Mesodermal cell (in vitro differentiated cells): Measurements from ENCODE around the gene RBM38.

Experiments
- H3K27ac ChIP-seq: 2 replicates; pipeline ENCODE4 v1.7.0; 2013; ENCODE audit warnings: mild to moderate bottlenecking, low read depth, low read length, moderate library complexity; ENCODE audit not compliant: severe bottlenecking
- H3K36me3 ChIP-seq: 2 replicates; pipeline ENCODE4 v1.7.1; 2013; ENCODE audit warnings: mild to moderate bottlenecking, low read length, moderate library complexity; ENCODE audit not compliant: control insufficient read depth, insufficient read depth
- H3K4me1 ChIP-seq: one replicate; pipeline ENCODE4 v1.7.1; 2013; ENCODE audit warnings: mild to moderate bottlenecking, low read length; ENCODE audit not compliant: insufficient read depth, control insufficient read depth, poor library complexity, severe bottlenecking
- H3K4me3 ChIP-seq: 2 replicates; pipeline ENCODE4 v1.7.0; 2013; ENCODE audit warnings: low read length, control low read depth, mild to moderate bottlenecking; ENCODE audit not compliant: insufficient read depth, poor library complexity, severe bottlenecking; ENCODE audit errors: extremely low read depth
- H3K9me3 ChIP-seq: 2 replicates; pipeline ENCODE4 v1.7.1; 2013; ENCODE audit warnings: mild to moderate bottlenecking, low read length, moderate library complexity; ENCODE audit not compliant: control insufficient read depth
- WGBS, 2 experiments: methylation state at CpG; one replicate each; pipeline ENCODE4 v1.1.5; 2013; ENCODE audit warnings: missing lambda C conversion rate in 2 of 2; ENCODE audit not compliant: insufficient coverage in 2 of 2; 5-methylcytosine and 5-hydroxymethylcytosine counted together

RBM38 gene

GRCh38 chr20:57449398-57450354 is 58.5 kb downstream of the RBM38 start:
- no peaks in the 10 kb centered on the region for H3K4me1 ChIP-seq
- H3K27ac ChIP-seq: no peak overlapping the region
- no peaks in the 10 kb centered on the region for H3K36me3 ChIP-seq
- no peak overlapping the region for H3K4me3 ChIP-seq
- 84 to 85% methylated on average over 7 to 10 of the region's 14 CpGs for WGBS, 2 experiments
- no peaks in the 10 kb centered on the region for H3K9me3 ChIP-seq

- Histone ChIP-seq H3K9me3 (no peaks in the 10 kb centered on the region), H3K27ac (no peak overlapping the region), H3K36me3 (no peaks in the 10 kb centered on the region), H3K4me3 (no peak overlapping the region), H3K4me1 (no peaks in the 10 kb centered on the region)
- WGBS, 2 experiments: 65 to 84% methylated on average over 9 of the region's 12 CpGs
Observed at GRCh38 chr20:57450419-57450818, 59.2 kb downstream of the RBM38 start.

- Histone ChIP-seq H3K9me3 (no peaks in the 10 kb centered on the region), H3K4me3 (no peak overlapping the region), H3K4me1 (no peaks in the 10 kb centered on the region), H3K36me3 (no peaks in the 10 kb centered on the region), H3K27ac (no peak overlapping the region)
- 91 to 93% methylated on average over 10 to 13 of the region's 13 CpGs for WGBS, 2 experiments
Observed at GRCh38 chr20:57450931-57451330, 59.7 kb downstream of the RBM38 start.

- Histone ChIP-seq H3K4me1 (no peaks in the 10 kb centered on the region), H3K9me3 (no peaks in the 10 kb centered on the region), H3K4me3 (no peak overlapping the region), H3K27ac (no peak overlapping the region), H3K36me3 (no peaks in the 10 kb centered on the region)
- 92% methylated on average over 6 to 7 of the region's 7 CpGs for WGBS, 2 experiments
Observed at GRCh38 chr20:57451431-57451794, 60.2 kb downstream of the RBM38 start.

GRCh38 chr20:57451795-57452661 is 60.8 kb downstream of the RBM38 start:
- Histone ChIP-seq H3K4me1 (no peaks in the 10 kb centered on the region), H3K4me3 (no peak overlapping the region), H3K27ac (no peak overlapping the region), H3K36me3 (no peaks in the 10 kb centered on the region), H3K9me3 (no peaks in the 10 kb centered on the region)
- 91 to 96% methylated on average over 18 to 19 of the region's 21 CpGs for WGBS, 2 experiments

- Histone ChIP-seq H3K4me3 (no peak overlapping the region), H3K9me3 (no peaks in the 10 kb centered on the region), H3K27ac (no peak overlapping the region), H3K4me1 (no peaks in the 10 kb centered on the region), H3K36me3 (no peaks in the 10 kb centered on the region)
- 35 to 75% methylated on average over 2 to 3 of the region's 3 CpGs for WGBS, 2 experiments
Observed at GRCh38 chr20:57455386-57455785, 64.2 kb downstream of the RBM38 start.

- 96% methylated on average over 12 to 13 of the region's 13 CpGs for WGBS, 2 experiments
- H3K4me3 ChIP-seq: no peak overlapping the region
- no peaks in the 10 kb centered on the region for H3K4me1 ChIP-seq
- no peaks in the 10 kb centered on the region for H3K36me3 ChIP-seq
- no peak overlapping the region for H3K27ac ChIP-seq
- H3K9me3 ChIP-seq: no peaks in the 10 kb centered on the region
Observed at GRCh38 chr20:57456116-57456515, 64.9 kb downstream of the RBM38 start.

GRCh38 chr20:57457243-57458095 is 66.3 kb downstream of the RBM38 start:
- WGBS, 2 experiments: 93 to 95% methylated on average over 19 to 21 of the region's 21 CpGs
- Histone ChIP-seq H3K4me1 (no peaks in the 10 kb centered on the region), H3K27ac (no peak overlapping the region), H3K36me3 (no peaks in the 10 kb centered on the region), H3K4me3 (no peak overlapping the region), H3K9me3 (no peaks in the 10 kb centered on the region)

- Histone ChIP-seq H3K36me3 (no peaks in the 10 kb centered on the region), H3K9me3 (no peaks in the 10 kb centered on the region), H3K27ac (no peak overlapping the region), H3K4me3 (no peak overlapping the region), H3K4me1 (no peaks in the 10 kb centered on the region)
- 88 to 95% methylated on average over 6 of the region's 7 CpGs for WGBS, 2 experiments
Observed at GRCh38 chr20:57458400-57459160, 67.4 kb downstream of the RBM38 start.
